Stimulated activated CD4-positive, alpha-beta T cell treated with anti-CD3 and anti-CD28 coated beads, Interleukin-15, amount 100 ng/mL, for 1 hour (primary cell): ENCODE measurements around the gene PID1.

Experiments
- DNase-seq, 2 donors: peaks; one replicate each; pipeline ENCODE4 v3.0.0-alpha.2; 2020; ENCODE audit warnings: low read depth in 1 of 2, low spot score in 1 of 2

Gene PID1

DNA sequence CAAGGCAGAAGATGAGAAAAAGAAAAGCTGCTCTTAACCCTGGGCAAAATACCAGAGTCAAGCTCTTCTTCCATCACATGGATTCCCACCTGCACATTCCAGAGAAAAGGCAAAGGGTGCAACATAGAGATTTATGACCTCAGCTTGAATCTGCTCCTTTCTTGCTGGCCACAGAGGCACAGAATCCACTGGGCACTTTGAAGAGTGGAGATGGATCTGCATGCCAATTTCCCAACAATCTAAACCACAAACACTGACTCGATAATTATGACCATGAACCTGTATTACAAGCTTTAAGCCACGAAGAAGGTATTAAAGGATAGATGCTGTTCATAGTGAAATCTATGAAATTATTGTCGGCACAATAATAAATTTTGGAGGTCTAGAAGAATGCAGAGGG, 237.3 kb downstream of the PID1 start:
- DNase-seq, result no peak

DNA sequence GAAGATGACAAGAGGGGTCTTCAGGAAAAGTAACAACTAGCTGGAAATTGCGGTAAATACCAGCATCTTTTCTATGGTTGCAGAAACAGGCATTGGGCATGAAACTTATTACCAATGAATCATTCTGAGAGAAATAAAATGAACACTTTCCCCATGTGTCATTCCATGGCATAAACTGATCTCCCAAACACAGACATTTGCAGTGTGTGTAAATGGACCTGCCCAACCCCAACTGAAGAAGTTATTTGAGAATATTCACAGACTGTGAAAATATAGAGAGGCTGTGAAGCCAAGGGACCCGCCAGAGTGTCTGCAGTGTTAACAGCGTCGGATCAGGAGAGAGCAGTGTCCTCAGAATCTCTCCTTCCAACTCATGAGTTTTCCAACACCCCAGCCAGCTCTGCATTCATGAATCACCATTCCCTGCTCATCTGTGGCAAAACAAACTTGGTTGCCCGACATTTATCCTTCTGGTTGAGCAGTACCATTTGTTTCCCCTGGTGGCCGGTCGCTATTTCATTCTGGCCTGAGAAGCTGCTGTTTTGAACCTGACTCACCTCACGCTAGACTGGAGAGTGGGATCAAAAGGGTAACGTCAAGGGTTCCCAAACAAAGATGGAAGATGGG, 238.4 kb downstream of the PID1 start:
- DNase-seq, result no peak

DNA sequence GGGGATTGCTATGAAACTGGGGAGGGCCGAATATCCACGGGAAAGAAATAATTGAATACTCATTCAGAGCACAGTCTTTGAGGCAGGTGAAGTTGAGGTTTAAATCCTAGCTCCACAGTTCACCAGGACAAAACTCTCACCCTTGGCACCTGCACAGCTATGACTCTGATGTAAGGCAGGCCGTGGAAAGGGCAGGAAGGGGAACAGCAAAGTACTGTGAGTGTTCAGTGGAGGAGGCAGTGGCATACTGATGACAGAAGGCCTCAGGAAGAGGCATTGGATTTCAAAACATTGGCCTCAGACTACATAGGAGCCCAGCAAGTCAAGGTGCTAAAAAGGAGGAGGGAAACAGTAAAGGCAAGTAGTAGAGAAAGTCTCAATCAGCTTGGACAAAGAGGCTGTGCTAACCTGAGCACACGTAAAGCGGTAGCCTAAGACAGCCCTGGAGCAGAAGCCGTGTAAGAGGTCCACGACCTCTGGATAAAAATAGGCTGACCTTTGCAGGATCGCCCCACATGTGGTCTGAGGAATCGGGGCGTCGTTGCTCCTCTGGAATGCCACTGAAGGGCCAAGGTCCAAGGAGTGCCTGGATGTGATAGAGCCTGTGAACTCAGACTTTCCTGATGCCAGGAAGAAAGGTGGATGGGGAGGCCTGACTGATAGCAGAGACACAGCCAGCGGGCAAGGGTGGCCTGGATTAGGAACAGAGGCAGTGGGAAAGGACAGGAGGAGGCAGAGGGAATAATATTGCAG, 243.6 kb downstream of the PID1 start:
- DNase-seq, result no peak

DNA sequence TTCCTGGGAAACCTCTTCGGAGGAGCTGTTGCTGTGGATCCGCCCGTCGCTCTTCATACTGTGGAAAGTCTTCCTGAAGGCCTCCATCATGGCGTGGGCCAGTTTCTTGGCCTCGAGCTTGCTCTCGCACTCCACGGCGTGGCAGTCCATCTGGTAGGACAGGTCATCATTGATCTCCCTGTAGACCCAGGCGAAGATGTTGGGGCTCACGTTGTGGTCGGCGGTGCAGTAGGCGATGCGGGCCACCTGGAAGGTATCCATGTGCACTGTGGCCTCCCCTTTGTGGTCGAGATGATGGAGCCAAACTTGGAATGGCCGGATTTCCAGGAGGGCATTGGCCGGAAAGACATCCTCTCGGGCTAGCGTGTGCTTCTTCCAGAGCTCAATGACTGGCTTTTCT, 245.4 kb downstream of the PID1 start:
- no peak for DNase-seq

DNA sequence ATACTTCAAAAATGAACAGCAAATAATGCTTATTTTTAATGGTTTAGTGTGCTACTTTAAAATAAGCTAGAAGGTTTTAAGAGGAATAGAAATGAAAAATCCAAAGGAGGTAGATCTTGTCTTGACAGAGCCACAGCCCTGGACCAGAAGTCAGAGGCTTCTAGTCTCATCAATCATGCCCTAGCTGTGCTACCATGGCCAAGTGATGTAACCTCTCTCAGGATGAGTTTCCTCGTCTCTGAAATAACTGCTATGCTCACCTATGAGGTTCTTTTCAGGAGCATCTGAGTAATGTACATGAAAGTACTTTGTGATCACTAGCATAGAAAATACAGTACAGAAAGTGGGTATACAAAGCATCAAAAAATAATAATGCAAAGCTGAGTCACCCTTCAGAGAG, 248.4 kb downstream of the PID1 start:
- DNase-seq, result no peak

DNA sequence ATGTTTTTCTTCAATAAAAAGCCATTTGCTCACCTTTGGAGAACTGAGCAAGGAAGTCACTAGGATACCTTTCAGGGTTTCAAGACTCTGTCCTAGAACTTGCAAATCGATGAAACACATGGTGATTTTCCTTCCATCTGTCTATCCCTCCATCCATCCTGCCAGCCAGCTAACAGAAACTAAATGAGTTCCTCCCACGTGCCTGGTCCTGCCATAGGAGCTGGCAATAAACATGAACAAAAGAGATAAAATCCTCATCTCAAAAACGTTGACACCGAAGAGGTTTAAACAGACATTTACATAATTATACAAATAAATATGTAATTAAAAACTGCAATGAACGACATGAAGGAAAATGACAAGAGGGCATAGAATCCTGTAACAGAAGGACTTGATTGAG, 249.0 kb downstream of the PID1 start:
- no peak for DNase-seq

DNA sequence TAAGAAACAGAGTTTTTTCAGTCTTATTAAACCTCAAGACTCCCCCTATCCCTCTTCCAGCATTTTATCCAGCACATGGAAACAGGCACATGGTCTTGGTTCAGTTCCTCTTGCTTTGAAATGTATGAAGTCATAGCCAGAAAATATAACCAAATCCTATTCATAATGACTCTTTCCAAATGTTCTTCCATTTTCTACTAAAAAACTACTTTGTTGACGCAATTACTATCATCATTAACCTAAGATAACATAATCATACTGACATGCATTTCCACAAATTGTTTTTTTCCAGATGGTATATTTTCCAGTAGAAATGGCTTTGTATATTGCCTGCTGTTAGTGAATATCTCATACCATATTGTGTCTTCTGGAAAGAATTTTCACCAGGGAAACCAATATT, 261.3 kb downstream of the PID1 start:
- DNase-seq, result no peak

DNA sequence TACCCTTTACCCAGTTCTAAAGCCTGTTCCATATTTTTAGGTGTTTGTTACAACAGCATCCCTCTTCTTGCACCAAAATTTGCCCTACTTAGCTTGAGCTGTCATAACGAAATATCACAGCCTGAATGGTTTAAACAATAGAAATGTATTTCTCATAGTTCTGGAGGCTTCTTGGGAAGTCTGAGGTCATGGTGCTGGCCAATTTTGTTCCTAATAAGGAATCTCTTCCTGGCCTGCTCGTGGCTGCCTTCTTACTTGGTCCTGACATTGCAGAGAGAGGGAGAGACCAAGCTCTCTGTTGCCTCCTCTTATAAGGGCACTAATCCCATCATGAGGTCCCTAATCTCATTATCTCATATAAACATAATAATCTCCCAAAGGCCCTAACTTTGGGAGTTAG, 267.8 kb downstream of the PID1 start:
- DNase-seq, result no peak

DNA sequence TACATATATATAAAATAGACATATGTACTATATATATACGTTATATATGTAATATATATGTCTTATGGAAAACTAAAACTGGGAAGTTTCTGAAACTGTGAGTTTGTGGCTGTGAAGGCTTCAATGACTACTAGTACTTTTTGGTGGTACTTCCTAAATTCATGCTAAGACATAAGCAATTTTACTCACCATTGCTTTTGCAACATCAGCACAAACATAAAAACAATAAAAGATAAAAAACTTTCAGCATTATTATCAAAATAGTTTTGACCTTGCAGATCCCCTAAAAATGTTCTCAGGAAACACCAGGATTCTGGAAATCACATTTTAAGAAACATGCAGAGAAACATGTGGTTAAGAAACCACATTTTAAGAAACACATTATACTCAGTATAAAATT, 269.9 kb downstream of the PID1 start:
- DNase-seq, result no peak

DNA sequence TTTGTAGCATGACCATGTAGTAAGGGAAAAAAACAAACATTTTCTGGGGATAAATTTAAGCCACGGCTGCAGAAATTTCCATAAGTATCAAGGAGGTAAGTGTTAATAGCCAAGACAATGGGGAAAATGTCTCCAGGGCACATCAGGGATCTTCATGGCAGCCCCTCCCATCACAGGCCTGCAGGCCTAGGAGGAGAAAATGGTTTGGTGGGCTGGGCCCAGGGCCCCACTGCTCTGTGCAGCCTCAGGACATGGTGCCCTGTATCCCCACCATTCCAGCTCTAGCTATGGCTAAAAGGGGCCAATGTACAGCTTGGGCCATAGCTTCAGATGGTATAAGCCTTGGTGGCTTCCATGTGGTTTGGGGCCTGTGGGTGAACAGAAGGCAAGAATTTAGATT, 271.8 kb downstream of the PID1 start:
- DNase-seq, result no peak

DNA sequence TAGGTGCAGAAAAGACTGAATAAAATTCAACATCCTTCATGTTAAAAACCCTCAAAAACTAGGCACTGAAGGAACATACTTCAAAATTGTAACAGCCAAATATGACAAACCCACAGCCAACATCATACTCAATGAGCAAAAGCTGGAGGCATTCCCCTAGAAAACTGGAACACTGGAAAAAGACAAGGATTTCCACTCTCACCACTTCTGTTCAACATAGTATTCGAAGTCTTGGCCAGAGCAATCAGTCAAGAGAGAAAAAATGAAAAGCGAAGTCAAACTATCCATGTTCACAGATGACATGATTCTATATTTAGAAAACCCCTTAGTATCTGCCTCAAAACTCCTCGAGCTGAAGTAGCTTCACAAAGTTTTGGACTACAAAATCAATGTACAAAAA, 282.3 kb downstream of the PID1 start:
- no peak for DNase-seq

DNA sequence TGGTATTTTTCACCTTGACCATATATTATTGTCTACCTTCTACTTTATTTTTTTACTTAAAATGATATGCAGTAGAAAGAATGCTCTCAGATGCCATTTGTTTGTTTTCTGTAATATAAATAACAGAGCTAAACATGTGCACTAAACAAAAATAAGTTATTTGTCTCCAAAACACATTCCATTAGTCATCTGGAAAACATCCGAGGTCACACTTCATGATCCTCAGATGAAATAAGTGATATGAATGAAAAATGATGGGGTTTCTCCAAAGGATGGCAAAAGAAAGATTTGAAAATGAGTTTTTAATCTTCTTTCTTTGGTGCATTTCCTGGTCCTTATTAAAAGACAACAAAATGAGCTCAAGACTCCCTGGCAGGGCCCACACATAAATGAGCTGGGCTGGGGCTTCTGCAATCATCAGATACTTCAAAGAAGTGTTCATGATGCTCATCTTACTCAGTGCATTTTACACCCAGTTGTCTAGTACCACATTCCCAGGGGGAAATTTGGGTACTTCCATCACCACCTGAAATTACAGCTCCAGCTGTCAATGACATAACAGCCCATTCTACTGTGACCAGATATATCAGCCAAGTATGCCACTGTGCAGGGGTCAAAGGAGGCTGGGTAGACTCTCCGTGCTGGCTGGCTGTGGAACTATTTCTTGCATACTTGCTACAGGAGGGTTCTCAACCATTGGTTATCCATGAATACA, 283.5 kb downstream of the PID1 start:
- DNase-seq, result no peak

DNA sequence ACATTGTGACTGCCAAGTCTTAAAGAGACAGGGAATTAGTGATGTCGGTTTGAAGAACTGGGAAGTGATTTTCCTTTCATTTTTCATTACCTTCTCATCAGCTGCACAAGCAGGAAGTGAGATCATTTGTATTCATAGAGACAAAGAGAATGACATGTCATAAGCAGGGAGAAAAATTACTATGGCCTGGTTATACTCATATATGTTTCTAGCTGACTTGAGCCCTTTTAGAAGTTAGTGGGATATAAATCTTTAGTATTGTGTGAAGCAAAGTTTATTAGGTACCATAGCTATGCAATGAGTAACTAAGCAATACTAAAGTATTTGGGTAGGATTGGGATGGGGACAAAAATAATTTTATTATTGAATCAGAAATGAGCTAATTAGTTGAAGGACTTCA, 284.1 kb downstream of the PID1 start:
- no peak for DNase-seq

DNA sequence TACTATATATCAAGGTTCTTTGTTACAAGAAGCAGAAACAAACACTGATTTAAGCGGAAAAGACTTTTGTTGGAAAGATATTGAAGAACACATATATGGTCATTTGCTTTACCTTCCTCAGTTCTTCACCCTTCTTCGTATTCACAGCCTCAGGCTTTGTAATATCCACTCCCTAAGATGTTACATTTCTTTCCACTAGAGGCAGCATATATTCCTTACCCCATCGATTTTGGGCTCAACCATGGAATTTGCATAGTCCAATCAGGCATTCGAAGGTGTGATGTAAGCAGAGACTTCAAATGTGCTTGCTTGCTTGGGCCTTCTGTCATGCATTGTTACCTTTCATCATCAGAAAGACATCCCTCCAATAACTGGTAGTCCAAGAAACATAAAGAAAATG, 287.4 kb downstream of the PID1 start:
- DNase-seq, result no peak

DNA sequence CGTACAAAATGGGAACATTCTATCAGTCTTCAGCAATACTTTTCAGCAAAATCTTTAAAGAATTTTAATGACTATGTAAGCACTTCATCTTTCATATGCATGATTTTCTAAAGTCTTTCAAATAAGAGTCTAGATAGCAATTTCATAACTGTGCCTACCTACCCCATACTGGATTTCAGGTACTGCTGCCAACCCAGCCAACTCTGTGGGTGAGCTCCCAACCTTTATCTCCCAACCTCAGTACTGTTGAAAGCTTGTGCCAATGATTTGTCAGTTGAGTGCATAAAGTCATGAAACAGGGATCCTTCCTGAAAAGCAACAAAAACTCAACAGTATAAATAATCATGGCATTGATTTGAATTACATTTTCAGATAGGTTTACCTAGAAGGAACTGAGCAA, 296.9 kb downstream of the PID1 start:
- DNase-seq, result no peak
